AG10803 (cell line): ENCODE measurements around the gene TGFBR3.

Experiments used
- DNase-seq: peaks from one replicate; pipeline ENCODE4 v3.0.0; 2010; ENCODE audit warnings: low read depth
- H3K4me3 ChIP-seq: 2 replicates; pipeline ENCODE4 v1.5.1; 2011; ENCODE audit warnings: mild to moderate bottlenecking, low read length, control low read depth
- CTCF ChIP-seq: conservative IDR thresholded peaks from 2 replicates; pipeline ENCODE4 v1.5.1; 2011; ENCODE audit warnings: mild to moderate bottlenecking, low read length, control low read depth, inconsistent platforms

TGFBR3 gene

GRCh38 chr1:91916811-91917460 is 31.0 kb upstream of the TGFBR3 start:
- no peak for TF ChIP-seq CTCF
- no peak for DNase-seq
- no peak overlapping the region for H3K4me3 ChIP-seq

- no peak for DNase-seq
- no peak overlapping the region for H3K4me3 ChIP-seq
- TF ChIP-seq CTCF, result no peak
Observed at GRCh38 chr1:91916046-91916445, 30.1 kb upstream of the TGFBR3 start.

DNA sequence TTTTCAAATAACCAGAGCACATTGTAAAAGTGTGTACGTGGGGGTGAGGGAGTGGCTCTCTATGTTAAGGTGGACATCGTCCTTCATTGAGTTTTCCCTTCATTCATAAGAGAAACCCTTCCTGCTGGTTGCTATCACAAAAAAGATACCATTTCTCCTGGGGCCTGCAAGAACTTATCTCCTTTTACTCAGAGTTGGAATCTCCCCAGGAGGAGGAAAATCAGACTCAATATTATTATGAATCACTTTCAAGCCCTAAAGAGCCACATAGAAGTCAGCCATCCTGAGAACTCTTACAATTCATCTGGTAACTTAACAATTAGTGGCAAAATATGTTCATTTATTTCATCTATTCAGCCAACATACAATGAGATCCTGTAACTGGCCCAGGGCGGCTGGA is 27.1 kb upstream of the TGFBR3 start:
- DNase-seq, result no peak
- TF ChIP-seq CTCF, result no peak
- no peak overlapping the region for H3K4me3 ChIP-seq

GRCh38 chr1:91912266-91912665 is 26.3 kb upstream of the TGFBR3 start:
- DNase-seq, result no peak
- no peak overlapping the region for H3K4me3 ChIP-seq
- TF ChIP-seq CTCF, result no peak

- no peak overlapping the region for H3K4me3 ChIP-seq
- DNase-seq, result no peak
- no peak for TF ChIP-seq CTCF
Observed at GRCh38 chr1:91901231-91901630, 15.3 kb upstream of the TGFBR3 start.

GRCh38 chr1:91900562-91900961 is 14.6 kb upstream of the TGFBR3 start:
- DNase-seq, result peak; percentile 91
- H3K4me3 ChIP-seq, result no peak overlapping the region
- no peak for TF ChIP-seq CTCF

DNA sequence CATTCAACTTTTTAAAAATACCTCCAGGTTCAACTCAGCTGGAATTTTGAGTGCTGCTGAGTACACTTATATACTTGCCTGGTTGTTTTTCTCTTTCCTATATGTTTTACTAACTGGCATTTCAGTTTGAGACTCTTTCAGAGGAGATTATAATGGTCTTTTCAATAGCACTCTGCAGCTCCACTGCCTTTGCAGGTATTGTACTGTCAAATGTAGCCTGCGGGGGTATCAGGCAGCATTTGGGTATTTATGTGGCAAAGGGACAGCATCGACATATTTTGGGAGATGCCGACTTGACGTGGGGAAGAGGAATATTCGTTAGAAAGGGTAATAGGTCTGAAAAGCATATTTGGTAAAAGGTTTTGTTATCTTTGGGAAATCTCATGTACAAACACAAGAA is 11.1 kb upstream of the TGFBR3 start:
- no peak overlapping the region for H3K4me3 ChIP-seq
- no peak for DNase-seq
- no peak for TF ChIP-seq CTCF
